Femur (tissue), 1 donor: ENCODE results near the gene PLSCR2.
"Not testable (repeated sequence)": the region's sequence is repeated elsewhere in the genome, so short reads cannot be mapped to it uniquely, and the experiment has no call there.

ENCODE experiments used
- DNase-seq: peaks from one replicate; pipeline ENCODE4 v3.0.0-alpha.2; 2017

The PLSCR2 gene

GRCh38 chr3:146476094-146476740, 6.9 kb upstream of the PLSCR2 start:
- no peak for DNase-seq

- DNase-seq: not testable (repeated sequence)
Measured at GRCh38 chr3:146474976-146475375, 5.6 kb upstream of the PLSCR2 start.

- DNase-seq: no peak
Measured at GRCh38 chr3:146473726-146474125, 4.4 kb upstream of the PLSCR2 start.

GRCh38 chr3:146472611-146473010, 3.2 kb upstream of the PLSCR2 start:
- no peak for DNase-seq

GRCh38 chr3:146471012-146471411, 1.7 kb upstream of the PLSCR2 start:
- no peak for DNase-seq

- DNase-seq: no peak
Measured at GRCh38 chr3:146470425-146470990, 1.1 kb upstream of the PLSCR2 start.

GRCh38 chr3:146468671-146469149, 651 bp downstream of the PLSCR2 start:
- DNase-seq: no peak

- DNase-seq: no peak
Measured at GRCh38 chr3:146468234-146468633, 1.1 kb downstream of the PLSCR2 start.

GRCh38 chr3:146466604-146467003, 2.8 kb downstream of the PLSCR2 start:
- DNase-seq: no peak

GRCh38 chr3:146465693-146466465, 3.5 kb downstream of the PLSCR2 start:
- no peak for DNase-seq

- DNase-seq: no peak
Measured at GRCh38 chr3:146464783-146465182, 4.6 kb downstream of the PLSCR2 start.

GRCh38 chr3:146464005-146464595, 5.3 kb downstream of the PLSCR2 start:
- DNase-seq: no peak

GRCh38 chr3:146454796-146455195, 14.6 kb downstream of the PLSCR2 start:
- DNase-seq: no peak

- no peak for DNase-seq
Measured at GRCh38 chr3:146449613-146450012, 19.7 kb downstream of the PLSCR2 start.

- DNase-seq: no peak
Measured at GRCh38 chr3:146449076-146449475, 20.3 kb downstream of the PLSCR2 start.

- DNase-seq: no peak
Measured at GRCh38 chr3:146446026-146446425, 23.3 kb downstream of the PLSCR2 start.

- DNase-seq: not testable (repeated sequence)
Measured at GRCh38 chr3:146440310-146440709, 29.1 kb downstream of the PLSCR2 start.

- no peak for DNase-seq
Measured at GRCh38 chr3:146432066-146432465, 37.3 kb downstream of the PLSCR2 start.

GRCh38 chr3:146431240-146431639, 38.1 kb downstream of the PLSCR2 start:
- DNase-seq: no peak

- no peak for DNase-seq
Measured at GRCh38 chr3:146425341-146425740, 44.0 kb downstream of the PLSCR2 start.

GRCh38 chr3:146421819-146422759, 47.3 kb downstream of the PLSCR2 start:
- DNase-seq: no peak

GRCh38 chr3:146416366-146416765, 53.0 kb downstream of the PLSCR2 start:
- DNase-seq: no peak
